ENCODE data around the gene LRRC72.

The LRRC72 gene

GRCh38 chr7:16526742-16527540 is at the start of gene LRRC72:
TSS of gene LRRC72 (plus strand) at chr7:16526825. CDS start at chr7:16526953, 128 bp downstream.
- Histone ChIP-seq H3K4me3 (ENCODE audit: insufficient read length, low read depth) (no peak within 1 kb of the TSS), H3K9me3 (ENCODE audit: insufficient read depth, low read length) (no peaks in the 10 kb centered on the region)

GRCh38 chr7:16479161-16479560 is 47.5 kb upstream of the LRRC72 start:
- Histone ChIP-seq H3K9ac (ENCODE audit: insufficient read length, low read depth) (no peak overlapping the region), H3K4me1 (ENCODE audit: insufficient read depth, insufficient read length) (no peaks in the 10 kb centered on the region), H3K4me3 (ENCODE audit: insufficient read length, low read depth) (no peak overlapping the region), H3K27me3 (ENCODE audit: insufficient read depth, insufficient read length) (no peaks in the 10 kb centered on the region), H3K36me3 (ENCODE audit: insufficient read depth, insufficient read length, low read length) (no peaks in the 10 kb centered on the region), H3K9me3 (ENCODE audit: insufficient read depth, low read length) (no peaks in the 10 kb centered on the region)
- TF ChIP-seq ZNF274 (IDR thresholded peaks at IDR 0.05; ENCODE audit: low read depth, low read length) (no peak), YY1 (IDR thresholded peaks at IDR 0.05; ENCODE audit: insufficient read depth, insufficient read length) (no peak), SUZ12 (IDR thresholded peaks at IDR 0.05; ENCODE audit: extremely low read depth, insufficient read depth, insufficient read length) (no peak)
- DNase-seq (ENCODE audit: low read depth, low spot score): no peak

More at GRCh38 chr7:16526742-16527540, at the start of gene LRRC72:
- H3K4me1 ChIP-seq (ENCODE audit: insufficient read depth, insufficient read length): no peaks in the 10 kb centered on the region
- H3K27me3 ChIP-seq (ENCODE audit: insufficient read depth, insufficient read length): no peaks in the 10 kb centered on the region
- no peak for DNase-seq (ENCODE audit: low read depth, low spot score)
- TF ChIP-seq SUZ12 (IDR thresholded peaks at IDR 0.05; ENCODE audit: extremely low read depth, insufficient read depth, insufficient read length) (no peak), ZNF274 (IDR thresholded peaks at IDR 0.05; ENCODE audit: low read depth, low read length) (no peak)
- H3K9ac ChIP-seq (ENCODE audit: insufficient read length, low read depth): no peak within 1 kb of the TSS
- no peaks in the 10 kb centered on the region for H3K36me3 ChIP-seq (ENCODE audit: insufficient read depth, insufficient read length, low read length)

- H3K9me3 ChIP-seq (ENCODE audit: insufficient read depth, low read length): no peaks in the 10 kb centered on the region
- no peak for TF ChIP-seq SUZ12 (IDR thresholded peaks at IDR 0.05; ENCODE audit: extremely low read depth, insufficient read depth, insufficient read length)
- no peak for TF ChIP-seq ZNF274 (IDR thresholded peaks at IDR 0.05; ENCODE audit: low read depth, low read length)
- TF ChIP-seq YY1 (IDR thresholded peaks at IDR 0.05; ENCODE audit: insufficient read depth, insufficient read length): no peak
- H3K36me3 ChIP-seq (ENCODE audit: insufficient read depth, insufficient read length, low read length): no peaks in the 10 kb centered on the region
- H3K9ac ChIP-seq (ENCODE audit: insufficient read length, low read depth): no peak overlapping the region
- DNase-seq (ENCODE audit: low read depth, low spot score): no peak
- H3K27me3 ChIP-seq (ENCODE audit: insufficient read depth, insufficient read length): no peaks in the 10 kb centered on the region
- no peak overlapping the region for H3K4me3 ChIP-seq (ENCODE audit: insufficient read length, low read depth)
- no peaks in the 10 kb centered on the region for H3K4me1 ChIP-seq (ENCODE audit: insufficient read depth, insufficient read length)
Measured at GRCh38 chr7:16479591-16479990, 47.0 kb upstream of the LRRC72 start.

- Histone ChIP-seq H3K9me3 (ENCODE audit: insufficient read depth, low read length) (no peaks in the 10 kb centered on the region), H3K27me3 (ENCODE audit: insufficient read depth, insufficient read length) (no peaks in the 10 kb centered on the region), H3K9ac (ENCODE audit: insufficient read length, low read depth) (no peak overlapping the region), H3K4me1 (ENCODE audit: insufficient read depth, insufficient read length) (no peaks in the 10 kb centered on the region), H3K36me3 (ENCODE audit: insufficient read depth, insufficient read length, low read length) (no peaks in the 10 kb centered on the region), H3K4me3 (ENCODE audit: insufficient read length, low read depth) (no peak overlapping the region)
- no peak for TF ChIP-seq ZNF274 (IDR thresholded peaks at IDR 0.05; ENCODE audit: low read depth, low read length)
- no peak for DNase-seq (ENCODE audit: low read depth, low spot score)
Measured at GRCh38 chr7:16484453-16485158, 42.0 kb upstream of the LRRC72 start.

- no peak for DNase-seq (ENCODE audit: low read depth, low spot score)
Measured at GRCh38 chr7:16491148-16491547, 35.5 kb upstream of the LRRC72 start.

GRCh38 chr7:16492513-16493062 is 34.0 kb upstream of the LRRC72 start:
- TF ChIP-seq YY1 (IDR thresholded peaks at IDR 0.05; ENCODE audit: insufficient read depth, insufficient read length): no peak
- no peak for TF ChIP-seq ZNF274 (IDR thresholded peaks at IDR 0.05; ENCODE audit: low read depth, low read length)
- TF ChIP-seq SUZ12 (IDR thresholded peaks at IDR 0.05; ENCODE audit: extremely low read depth, insufficient read depth, insufficient read length): no peak
- H3K9ac ChIP-seq (ENCODE audit: insufficient read length, low read depth): no peak overlapping the region
- H3K4me1 ChIP-seq (ENCODE audit: insufficient read depth, insufficient read length): no peaks in the 10 kb centered on the region
- no peak for DNase-seq (ENCODE audit: low read depth, low spot score)
- no peaks in the 10 kb centered on the region for H3K27me3 ChIP-seq (ENCODE audit: insufficient read depth, insufficient read length)
- no peaks in the 10 kb centered on the region for H3K9me3 ChIP-seq (ENCODE audit: insufficient read depth, low read length)
- no peaks in the 10 kb centered on the region for H3K36me3 ChIP-seq (ENCODE audit: insufficient read depth, insufficient read length, low read length)
- H3K4me3 ChIP-seq (ENCODE audit: insufficient read length, low read depth): no peak overlapping the region

More at GRCh38 chr7:16491148-16491547, 35.5 kb upstream of the LRRC72 start:
- H3K36me3 ChIP-seq (ENCODE audit: insufficient read depth, insufficient read length, low read length): no peaks in the 10 kb centered on the region
- no peaks in the 10 kb centered on the region for H3K27me3 ChIP-seq (ENCODE audit: insufficient read depth, insufficient read length)
- TF ChIP-seq YY1 (IDR thresholded peaks at IDR 0.05; ENCODE audit: insufficient read depth, insufficient read length) (no peak), ZNF274 (IDR thresholded peaks at IDR 0.05; ENCODE audit: low read depth, low read length) (no peak)
- H3K4me1 ChIP-seq (ENCODE audit: insufficient read depth, insufficient read length): no peaks in the 10 kb centered on the region
- H3K9me3 ChIP-seq (ENCODE audit: insufficient read depth, low read length): no peaks in the 10 kb centered on the region
- H3K4me3 ChIP-seq (ENCODE audit: insufficient read length, low read depth): no peak overlapping the region
- no peak overlapping the region for H3K9ac ChIP-seq (ENCODE audit: insufficient read length, low read depth)

GRCh38 chr7:16493266-16493665 is 33.4 kb upstream of the LRRC72 start:
- H3K4me3 ChIP-seq (ENCODE audit: insufficient read length, low read depth): no peak overlapping the region
- H3K4me1 ChIP-seq (ENCODE audit: insufficient read depth, insufficient read length): no peaks in the 10 kb centered on the region
- no peak for DNase-seq (ENCODE audit: low read depth, low spot score)
- H3K36me3 ChIP-seq (ENCODE audit: insufficient read depth, insufficient read length, low read length): no peaks in the 10 kb centered on the region
- no peak overlapping the region for H3K9ac ChIP-seq (ENCODE audit: insufficient read length, low read depth)
- no peaks in the 10 kb centered on the region for H3K27me3 ChIP-seq (ENCODE audit: insufficient read depth, insufficient read length)
- H3K9me3 ChIP-seq (ENCODE audit: insufficient read depth, low read length): no peaks in the 10 kb centered on the region
- no peak for TF ChIP-seq YY1 (IDR thresholded peaks at IDR 0.05; ENCODE audit: insufficient read depth, insufficient read length)
- no peak for TF ChIP-seq SUZ12 (IDR thresholded peaks at IDR 0.05; ENCODE audit: extremely low read depth, insufficient read depth, insufficient read length)
- TF ChIP-seq ZNF274 (IDR thresholded peaks at IDR 0.05; ENCODE audit: low read depth, low read length): no peak
